CD8-positive, alpha-beta memory T cell (primary cell): ENCODE data around the gene TMEM95. TPM values are rescaled to one million over a fixed set of nuclear protein-coding genes. Genes with fewer than 3 reads are reported as not detected.

Experiments used
- CTCF ChIA-PET: fragments of 350-600 bp; sonication (Branson Sonifier 250); formaldehyde crosslinking; loops from one replicate; lab custom pipeline; 2021; ENCODE audit warnings: antibody characterized with exemption; lab: Charles Lee
- POLR2A ChIA-PET: fragments of 350-600 bp; sonication (Branson Sonifier 250); formaldehyde crosslinking; loops from one replicate; lab custom pipeline; 2021; ENCODE audit warnings: antibody characterized with exemption; lab: Charles Lee
- DNase-seq, 5 donors: peaks; one replicate each; pipeline versions ENCODE4 v3.0.0 to v3.0.0-alpha.2; 2020 to 2022; ENCODE audit warnings: mixed read lengths in 1 of 5
- H3K27ac ChIP-seq: one replicate; pipeline ENCODE4 v1.7.0; 2013; ENCODE audit warnings: low read depth, mild to moderate bottlenecking, low read length, moderate library complexity
- H3K27me3 ChIP-seq: 2 replicates; pipeline ENCODE4 v1.7.0; 2013; ENCODE audit warnings: low read length, mild to moderate bottlenecking; ENCODE audit not compliant: insufficient read depth, poor library complexity, severe bottlenecking
- H3K36me3 ChIP-seq: 2 replicates; pipeline ENCODE4 v1.7.0; 2013; ENCODE audit warnings: mild to moderate bottlenecking, low read length, moderate library complexity; ENCODE audit not compliant: insufficient read depth
- H3K4me1 ChIP-seq: 2 replicates; pipeline ENCODE4 v1.7.0; 2013; ENCODE audit warnings: mild to moderate bottlenecking, low read length, moderate library complexity; ENCODE audit not compliant: insufficient read depth
- H3K4me3 ChIP-seq: 2 replicates; pipeline ENCODE4 v1.7.0; 2013; ENCODE audit warnings: mild to moderate bottlenecking, low read length
- H3K9me3 ChIP-seq: 2 replicates; pipeline ENCODE4 v1.7.0; 2013; ENCODE audit warnings: mild to moderate bottlenecking, low read length
- H3K27ac Mint-ChIP-seq, 8 donors: one replicate each; pipeline ENCODE4 v1.8.0; 2020 to 2021; ENCODE audit warnings: mixed read lengths in 8 of 8, mild to moderate bottlenecking in 6 of 8, inconsistent platforms in 3 of 8, moderate library complexity in 3 of 8
- H3K27me3 Mint-ChIP-seq, 2 donors: one replicate each; pipeline ENCODE4 v1.8.0; 2020 to 2021; ENCODE audit warnings: mixed read lengths in 2 of 2, mild to moderate bottlenecking in 1 of 2, moderate library complexity in 1 of 2
- H3K36me3 Mint-ChIP-seq, 3 donors: one replicate each; pipeline ENCODE4 v1.8.0; 2020 to 2021; ENCODE audit warnings: mixed read lengths in 3 of 3, inconsistent platforms in 1 of 3, mild to moderate bottlenecking in 1 of 3
- H3K4me1 Mint-ChIP-seq, 3 donors: one replicate each; pipeline ENCODE4 v1.8.0; 2020 to 2021; ENCODE audit warnings: mixed read lengths in 3 of 3, inconsistent platforms in 1 of 3, mild to moderate bottlenecking in 1 of 3
- H3K4me3 Mint-ChIP-seq, 7 donors: one replicate each; pipeline ENCODE4 v1.8.0; 2020 to 2021; ENCODE audit warnings: mixed read lengths in 7 of 7, mild to moderate bottlenecking in 6 of 7, moderate library complexity in 4 of 7, inconsistent platforms in 2 of 7
- H3K9me3 Mint-ChIP-seq, 5 donors: one replicate each; pipeline ENCODE4 v1.8.0; 2020 to 2022; ENCODE audit warnings: mixed read lengths in 5 of 5, mild to moderate bottlenecking in 3 of 5, moderate library complexity in 2 of 5, inconsistent platforms in 1 of 5
- polyA plus RNA-seq: library from polyadenylated mRNA; unstranded; fragments of 300-500 nt; fragmentation: Illumina TruSeq; gene quantifications from one replicate; pipeline ENCODE4 v1.2.3, GENCODE V29; 2021
- total RNA-seq, 2 experiments: library from RNA; stranded (reverse); gene quantifications; one replicate each; pipeline ENCODE4 v1.2.3, GENCODE V29; 2021

Gene TMEM95
- total and polyA plus RNA-seq, 3 experiments from 2014 or later, result not detected

DNA sequence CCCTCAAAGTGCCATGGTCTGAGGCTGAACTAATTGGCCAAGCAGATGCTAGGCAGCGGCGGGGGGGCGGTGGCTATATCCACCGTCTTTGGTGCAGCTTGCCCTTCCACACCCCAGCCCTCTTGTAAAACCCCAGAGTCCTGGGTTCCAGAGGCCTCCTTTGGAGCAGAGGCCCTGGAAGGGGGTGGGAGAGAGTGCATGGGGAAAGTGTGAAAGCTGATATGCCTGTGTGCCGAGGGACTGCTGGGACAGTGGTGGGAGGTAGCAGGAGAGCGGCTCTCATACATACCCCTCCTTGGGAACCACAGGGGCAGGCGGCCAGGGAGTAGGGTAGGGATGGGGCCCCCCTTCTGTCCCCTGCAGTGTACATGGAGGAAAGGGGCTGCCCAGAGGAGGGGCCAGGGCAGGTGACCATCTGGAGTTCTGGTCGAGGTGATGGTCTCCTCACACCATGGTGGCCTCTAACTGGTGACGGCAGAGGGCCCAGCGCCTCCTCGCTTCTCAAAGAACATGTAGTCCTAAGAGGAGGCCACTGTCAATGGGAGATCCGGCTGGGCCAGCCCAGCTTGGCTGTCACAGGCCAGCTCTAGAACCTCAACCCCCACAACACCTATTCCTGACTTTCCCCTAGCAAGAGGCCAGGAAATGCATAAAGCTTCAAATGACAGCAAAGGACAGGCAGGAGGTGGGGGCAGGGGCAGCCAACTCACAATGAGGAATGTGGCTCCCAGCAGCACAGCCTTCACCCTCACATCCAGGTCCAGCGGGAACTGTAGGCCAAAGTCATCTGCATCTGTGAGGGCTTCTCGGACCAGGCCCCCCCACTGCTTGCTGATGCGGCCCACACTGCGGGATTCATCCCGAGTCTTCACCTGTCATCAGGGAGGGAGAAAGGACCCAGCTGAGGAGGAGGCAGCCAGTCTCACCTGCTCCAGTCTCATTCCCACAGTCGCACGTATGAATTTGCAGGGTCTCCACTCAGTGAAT lies 35.3 kb downstream of the TMEM95 start:
- Mint-ChIP-seq H3K4me1 (peaks cover 22 to 41% (median 27%) of the 10 kb centered on the region in 3 donors), H3K27me3 (no peaks in the 10 kb centered on the region), H3K27ac (peak overlapping the region in 3 of 8 donors; percentile 6 to 78 (median 37)), H3K4me3 (peak overlapping the region in 1 of 7 donors; percentile 66), H3K9me3 (no peaks in the 10 kb centered on the region), H3K36me3 (peaks cover 0 to 64% (median 3%) of the 10 kb centered on the region in 3 donors)
- Histone ChIP-seq H3K27me3 (no peaks in the 10 kb centered on the region), H3K36me3 (peaks cover 32% of the 10 kb centered on the region), H3K9me3 (no peaks in the 10 kb centered on the region), H3K4me3 (no peak overlapping the region), H3K27ac (no peak overlapping the region), H3K4me1 (peaks cover 34% of the 10 kb centered on the region)
- no peak for DNase-seq
- ChIA-PET CTCF (interaction anchor here (0.6 kb wide), 1 partner anchor 10 kb away, joined by 4 read pairs; no protein-coding TSS in a partner anchor), POLR2A (no interaction called here)

DNA sequence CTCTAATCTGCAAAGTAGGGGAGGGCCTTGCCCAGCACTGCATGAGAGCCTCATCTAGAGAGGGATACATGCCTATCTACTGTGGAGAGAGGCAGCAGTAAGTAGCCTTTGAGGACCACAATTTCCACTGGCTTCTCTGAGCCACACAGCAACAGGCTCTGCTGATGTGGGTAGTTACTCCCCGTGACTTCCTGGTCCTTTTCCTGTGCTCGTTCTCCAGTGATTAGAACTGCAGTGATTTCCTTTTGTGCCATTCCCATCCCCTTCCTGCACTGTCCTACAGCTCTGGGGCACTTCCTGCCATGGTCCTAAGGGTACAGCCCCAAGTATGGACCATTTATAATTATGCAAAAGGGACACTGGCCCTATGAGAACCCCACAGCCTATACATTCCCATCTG lies 36.4 kb downstream of the TMEM95 start:
- DNase-seq, result no peak
- no peaks in the 10 kb centered on the region for H3K27me3 ChIP-seq
- Mint-ChIP-seq H3K27me3 (no peaks in the 10 kb centered on the region), H3K4me1 (peaks cover 22 to 46% (median 27%) of the 10 kb centered on the region in 3 donors), H3K27ac (peak overlapping the region in 4 of 8 donors; percentile 29 to 84 (median 37)), H3K4me3 (peak overlapping the region in 3 of 7 donors; percentile 23 to 76 (median 47)), H3K9me3 (no peaks in the 10 kb centered on the region), H3K36me3 (peaks cover 0 to 62% (median 3%) of the 10 kb centered on the region in 3 donors)
- peaks cover 35% of the 10 kb centered on the region for H3K4me1 ChIP-seq
- H3K27ac ChIP-seq, result no peak overlapping the region
- ChIA-PET POLR2A (no interaction called here), CTCF (no interaction called here)
- H3K4me3 ChIP-seq, result no peak overlapping the region
- H3K9me3 ChIP-seq, result no peaks in the 10 kb centered on the region
- peaks cover 32% of the 10 kb centered on the region for H3K36me3 ChIP-seq

DNA sequence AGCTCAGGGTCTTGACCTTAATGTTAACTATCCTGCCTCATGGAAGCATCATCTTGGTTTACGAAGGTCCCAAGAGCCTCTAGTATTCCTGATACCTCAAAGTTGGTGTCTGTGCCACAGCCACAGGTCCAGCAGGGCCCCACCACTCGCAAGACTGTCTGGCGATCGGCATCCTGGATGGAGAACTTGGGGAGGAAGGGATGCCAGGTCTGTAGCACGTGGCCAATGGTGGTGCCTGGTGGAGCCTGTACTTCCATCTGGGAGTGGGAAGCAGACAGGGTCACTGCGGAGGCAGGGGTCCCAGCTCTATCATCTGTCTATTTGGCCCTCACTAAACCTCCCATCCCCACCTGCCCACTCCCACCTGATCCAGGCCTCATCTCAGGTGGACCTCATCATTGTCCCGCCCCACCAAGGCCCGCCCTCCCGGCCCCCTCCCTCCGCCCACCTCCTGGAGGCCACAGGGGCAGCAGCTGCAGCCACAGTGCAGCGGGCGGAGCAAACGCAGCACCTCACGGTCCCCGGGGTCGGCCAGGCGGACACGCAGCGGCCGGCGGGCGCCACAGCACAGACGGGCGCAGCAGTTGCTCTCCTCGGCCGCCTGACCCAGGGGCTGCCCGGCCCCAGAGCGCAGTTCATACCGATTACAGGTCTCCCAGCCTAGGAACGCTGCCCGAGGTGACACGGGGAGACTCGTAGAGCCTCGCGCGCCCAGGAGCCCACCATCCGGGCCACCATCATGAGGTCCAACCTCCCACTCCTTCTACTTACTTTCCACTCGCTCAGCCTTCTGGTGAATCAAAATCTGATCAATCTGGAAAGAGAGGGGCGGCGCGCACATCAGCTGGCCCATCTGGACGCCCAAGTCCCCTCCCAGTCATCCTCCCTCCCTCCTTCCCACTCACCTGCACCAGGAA lies 38.0 kb downstream of the TMEM95 start:
- CTCF ChIA-PET, result no interaction called here
- peak overlapping the region; percentile 80 for H3K27ac ChIP-seq
- peak overlapping the region; percentile 88 for H3K4me3 ChIP-seq

GRCh38 chr17:7393613-7394451 lies 38.9 kb downstream of the TMEM95 start:
- ChIA-PET POLR2A (interaction anchor here (0.6 to 1.8 kb wide), 6 partner anchors 9 to 92 kb away, joined by 3 to 12 read pairs (median 4); partner anchors contain the start of genes TMEM102, TMEM256 and ZBTB4), CTCF (interaction anchor here (1.1 to 1.3 kb wide), 2 partner anchors 9 kb away, joined by 3 to 8 read pairs; no protein-coding TSS in a partner anchor)
- DNase-seq, result peak; percentile 61 to 82 (median 75)

More for the DNA sequence above, 38.0 kb downstream of the TMEM95 start:
- no peaks in the 10 kb centered on the region for H3K9me3 ChIP-seq
- peaks cover 32% of the 10 kb centered on the region for H3K36me3 ChIP-seq
- POLR2A ChIA-PET, result interaction anchor here (0.7 kb wide), 1 partner anchor 11 kb away, joined by 5 read pairs; the partner anchor contains the start of gene TMEM256
- peak in 1 of 5 donors; percentile 38 for DNase-seq
- H3K4me3 Mint-ChIP-seq, result peak overlapping the region; percentile 70 to 99 (median 93)
- H3K36me3 Mint-ChIP-seq, result peaks cover 0 to 52% (median 3%) of the 10 kb centered on the region in 3 donors
- H3K27me3 ChIP-seq, result no peaks in the 10 kb centered on the region
- H3K4me1 ChIP-seq, result peaks cover 35% of the 10 kb centered on the region
- no peaks in the 10 kb centered on the region for H3K27me3 Mint-ChIP-seq
- H3K27ac Mint-ChIP-seq, result peak overlapping the region in 7 of 8 donors; percentile 42 to 98 (median 76)
- H3K9me3 Mint-ChIP-seq, result no peaks in the 10 kb centered on the region
- H3K4me1 Mint-ChIP-seq, result peaks cover 22 to 46% (median 27%) of the 10 kb centered on the region in 3 donors

DNA sequence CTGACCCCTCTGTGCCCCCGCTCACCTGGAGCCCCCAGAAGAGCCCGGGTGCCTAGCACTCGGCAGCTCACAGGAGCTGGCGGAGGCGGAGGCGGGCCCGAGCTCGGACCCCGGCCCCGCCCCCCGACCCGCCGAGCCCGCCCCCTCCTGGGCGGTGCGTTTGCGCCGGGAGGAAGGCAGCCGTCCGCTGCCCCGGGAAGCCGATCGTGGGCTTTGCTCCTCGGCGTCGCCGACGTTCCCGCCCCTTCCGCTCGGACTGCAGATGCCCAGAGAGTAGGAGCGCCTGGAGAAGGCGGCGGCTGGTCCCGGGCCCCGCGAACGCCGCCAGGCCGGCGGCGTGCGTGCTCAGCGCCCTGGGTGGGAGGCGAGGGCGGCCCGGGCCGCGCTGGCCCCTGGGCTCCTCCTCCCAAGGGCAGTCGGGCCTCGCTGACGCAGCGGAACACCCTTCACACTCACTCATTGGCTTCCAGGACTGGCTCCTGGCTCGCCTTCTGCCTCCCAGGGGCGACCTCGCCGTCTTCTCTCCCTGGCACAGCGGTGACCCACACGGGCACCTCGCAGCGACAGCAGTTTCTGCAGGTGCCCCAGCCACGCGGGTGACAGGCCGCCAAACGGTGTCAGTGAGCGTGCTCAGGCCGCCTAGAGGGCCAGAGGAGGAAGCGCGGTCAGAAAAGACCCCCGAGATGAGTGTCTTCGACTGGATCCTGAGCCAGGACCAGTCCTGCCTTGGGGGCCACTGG lies 39.7 kb downstream of the TMEM95 start, which contains the start of gene PLSCR3:
TSS of gene PLSCR3 (minus strand) at position 74 of the 740 bp plus-strand sequence. CDS start 415 bp downstream, outside the sequence.
- Histone ChIP-seq H3K4me1 (peaks cover 35% of the 10 kb centered on the region), H3K9me3 (no peaks in the 10 kb centered on the region), H3K4me3 (peak within 1 kb of the TSS; percentile 88), H3K36me3 (peaks cover 28% of the 10 kb centered on the region), H3K27me3 (no peaks in the 10 kb centered on the region), H3K27ac (peak within 1 kb of the TSS; percentile 80)
- peak within 1 kb of the TSS; percentile 90 to 98 (median 96) for H3K27ac Mint-ChIP-seq
- H3K4me3 Mint-ChIP-seq, result peak within 1 kb of the TSS; percentile 91 to 99 (median 95)
- DNase-seq, result peak; percentile 76 to 86 (median 83)
- peaks cover 0 to 38% (median 3%) of the 10 kb centered on the region in 3 donors for H3K36me3 Mint-ChIP-seq
- POLR2A ChIA-PET, result interaction anchor here (0.6 to 1.8 kb wide), 7 partner anchors 9 to 91 kb away, joined by 3 to 12 read pairs (median 4); partner anchors contain the start of genes POLR2A, TMEM102, TMEM256 and ZBTB4
- H3K4me1 Mint-ChIP-seq, result peaks cover 21 to 46% (median 27%) of the 10 kb centered on the region in 3 donors
- no peaks in the 10 kb centered on the region for H3K9me3 Mint-ChIP-seq
- CTCF ChIA-PET, result interaction anchor here (1.1 to 1.3 kb wide), 2 partner anchors 8 to 10 kb away, joined by 3 to 8 read pairs; no protein-coding TSS in a partner anchor
- H3K27me3 Mint-ChIP-seq, result no peaks in the 10 kb centered on the region

More at GRCh38 chr17:7393613-7394451, 38.9 kb downstream of the TMEM95 start:
- Histone ChIP-seq H3K27ac (peak overlapping the region; percentile 80), H3K36me3 (peaks cover 32% of the 10 kb centered on the region), H3K4me1 (peaks cover 35% of the 10 kb centered on the region), H3K9me3 (no peaks in the 10 kb centered on the region), H3K27me3 (no peaks in the 10 kb centered on the region), H3K4me3 (peak overlapping the region; percentile 88)
- H3K9me3 Mint-ChIP-seq, result no peaks in the 10 kb centered on the region
- H3K36me3 Mint-ChIP-seq, result peaks cover 0 to 45% (median 3%) of the 10 kb centered on the region in 3 donors
- peaks cover 22 to 46% (median 27%) of the 10 kb centered on the region in 3 donors for H3K4me1 Mint-ChIP-seq
- no peaks in the 10 kb centered on the region for H3K27me3 Mint-ChIP-seq
- H3K27ac Mint-ChIP-seq, result peak overlapping the region; percentile 90 to 98 (median 96)
- H3K4me3 Mint-ChIP-seq, result peak overlapping the region; percentile 91 to 99 (median 95)

DNA sequence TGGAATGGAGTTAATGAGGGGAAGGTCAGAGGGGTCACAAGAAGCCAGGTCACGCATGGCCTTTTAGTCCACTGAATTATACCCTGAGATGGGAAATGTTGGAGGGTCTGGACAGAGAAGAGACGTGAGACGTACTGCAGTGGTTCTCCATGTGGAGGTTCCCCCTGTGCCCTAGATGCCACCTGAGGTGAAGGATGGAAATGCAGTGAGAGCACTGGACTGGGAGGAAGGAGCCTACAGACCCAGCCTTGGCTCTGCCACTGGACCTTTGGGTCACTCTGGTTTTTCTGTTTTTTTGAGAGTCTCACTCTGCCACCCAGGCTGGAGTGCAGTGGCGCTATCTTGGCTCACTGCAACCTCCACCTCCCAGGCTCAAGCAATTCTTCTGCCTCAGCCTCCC lies 41.2 kb downstream of the TMEM95 start:
- peaks cover 26% of the 10 kb centered on the region for H3K4me1 ChIP-seq
- CTCF ChIA-PET, result no interaction called here
- no peak overlapping the region for H3K4me3 ChIP-seq
- no peak overlapping the region for H3K27ac ChIP-seq
- POLR2A ChIA-PET, result interaction anchor here (0.7 kb wide), 1 partner anchor 163 kb away, joined by 3 read pairs; no protein-coding TSS in a partner anchor
- peaks cover 13% of the 10 kb centered on the region for H3K36me3 ChIP-seq
- Mint-ChIP-seq H3K27ac (peak overlapping the region in 3 of 8 donors; percentile 47 to 76 (median 70)), H3K4me1 (peaks cover 20 to 36% (median 21%) of the 10 kb centered on the region in 3 donors), H3K9me3 (no peaks in the 10 kb centered on the region), H3K27me3 (no peaks in the 10 kb centered on the region), H3K4me3 (peak overlapping the region in 6 of 7 donors; percentile 11 to 78 (median 48)), H3K36me3 (peaks cover 0 to 22% (median 0%) of the 10 kb centered on the region in 3 donors)
- no peaks in the 10 kb centered on the region for H3K9me3 ChIP-seq
- peak in 1 of 5 donors; percentile 20 for DNase-seq
- H3K27me3 ChIP-seq, result no peaks in the 10 kb centered on the region
